Suprapubic skin (tissue), 4 donors: ENCODE measurements around the gene RIN1. TPM values are rescaled to one million over a fixed set of nuclear protein-coding genes. Genes with fewer than 3 reads are reported as not detected.

Experiments
- DNase-seq, 2 donors: peaks; one replicate each; pipeline ENCODE4 v3.0.0-alpha.2; 2019; ENCODE audit warnings: low spot score in 2 of 2
- H3K27ac ChIP-seq: fragments of 200-600 bp; sonication (generic); one replicate; pipeline ENCODE4 v1.5.1; 2019
- H3K27me3 ChIP-seq: fragments of 200-600 bp; sonication (generic); one replicate; pipeline ENCODE4 v1.5.1; 2019
- H3K36me3 ChIP-seq: fragments of 200-600 bp; sonication (generic); one replicate; pipeline ENCODE4 v1.5.1; 2019
- H3K4me1 ChIP-seq: fragments of 200-600 bp; sonication (generic); one replicate; pipeline ENCODE4 v1.5.1; 2019
- H3K4me3 ChIP-seq: fragments of 200-600 bp; sonication (generic); one replicate; pipeline ENCODE4 v1.5.1; 2019; ENCODE audit warnings: mild to moderate bottlenecking
- H3K9me3 ChIP-seq: fragments of 200-600 bp; sonication (generic); one replicate; pipeline ENCODE4 v1.5.1; 2019
- EP300 ChIP-seq: sonication (generic); formaldehyde crosslinking; IDR thresholded peaks from one replicate; pipeline ENCODE4 v1.6.1; 2017; ENCODE audit warnings: antibody characterized with exemption
- POLR2A ChIP-seq, 2 donors: fragments of 450-650 bp; IDR thresholded peaks; one replicate each; pipeline ENCODE4 v1.6.1; 2017; ENCODE audit warnings: antibody characterized with exemption in 2 of 2, mild to moderate bottlenecking in 2 of 2, moderate library complexity in 2 of 2
- POLR2AphosphoS5 ChIP-seq, 3 donors: sonication (generic); formaldehyde crosslinking; IDR thresholded peaks; one replicate each; pipeline ENCODE4 v1.6.1; 2017; ENCODE audit warnings: antibody characterized with exemption in 3 of 3
- WGBS: methylation state at CpG from one replicate; pipeline ENCODE4 v1.1.5; 2018; 5-methylcytosine and 5-hydroxymethylcytosine counted together
- total RNA-seq, 4 donors: library from RNA; depleted of rRNA; stranded (reverse); fragments of >200 nt; gene quantifications; one replicate each; pipeline ENCODE4 v1.1.0, GENCODE V29; 2016
- TF ChIP-seq, protein P1 (sequence below), 2 donors: fragments of 200-600 bp in 1 of 2; fragments of 450-650 bp in 1 of 2; sonication (generic) in 1 of 2; IDR thresholded peaks; one replicate each; pipeline ENCODE4 v1.5.1; 2016 to 2019; ENCODE audit warnings: antibody characterized with exemption in 2 of 2, mild to moderate bottlenecking in 1 of 2, moderate library complexity in 1 of 2

The RIN1 gene
- total RNA-seq, 4 donors from 2014 or later: 40.3 to 73.6 (median 60.3) TPM

- H3K27me3 ChIP-seq: no peaks in the 10 kb centered on the region
- DNase-seq: no peak
- TF ChIP-seq POLR2AphosphoS5 (IDR thresholded peaks at IDR 0.05) (no peak), EP300 (no peak), POLR2A (IDR thresholded peaks at IDR 0.05) (no peak)
- TF ChIP-seq, protein P1, sequence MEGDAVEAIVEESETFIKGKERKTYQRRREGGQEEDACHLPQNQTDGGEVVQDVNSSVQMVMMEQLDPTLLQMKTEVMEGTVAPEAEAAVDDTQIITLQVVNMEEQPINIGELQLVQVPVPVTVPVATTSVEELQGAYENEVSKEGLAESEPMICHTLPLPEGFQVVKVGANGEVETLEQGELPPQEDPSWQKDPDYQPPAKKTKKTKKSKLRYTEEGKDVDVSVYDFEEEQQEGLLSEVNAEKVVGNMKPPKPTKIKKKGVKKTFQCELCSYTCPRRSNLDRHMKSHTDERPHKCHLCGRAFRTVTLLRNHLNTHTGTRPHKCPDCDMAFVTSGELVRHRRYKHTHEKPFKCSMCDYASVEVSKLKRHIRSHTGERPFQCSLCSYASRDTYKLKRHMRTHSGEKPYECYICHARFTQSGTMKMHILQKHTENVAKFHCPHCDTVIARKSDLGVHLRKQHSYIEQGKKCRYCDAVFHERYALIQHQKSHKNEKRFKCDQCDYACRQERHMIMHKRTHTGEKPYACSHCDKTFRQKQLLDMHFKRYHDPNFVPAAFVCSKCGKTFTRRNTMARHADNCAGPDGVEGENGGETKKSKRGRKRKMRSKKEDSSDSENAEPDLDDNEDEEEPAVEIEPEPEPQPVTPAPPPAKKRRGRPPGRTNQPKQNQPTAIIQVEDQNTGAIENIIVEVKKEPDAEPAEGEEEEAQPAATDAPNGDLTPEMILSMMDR (IDR thresholded peaks at IDR 0.05): no peak
- peak overlapping the region; percentile 78 for H3K27ac ChIP-seq
- H3K9me3 ChIP-seq: no peaks in the 10 kb centered on the region
- WGBS: 0% methylated on average over 3 of the region's 14 CpGs
- H3K4me3 ChIP-seq: peak overlapping the region; percentile 53
- H3K36me3 ChIP-seq: no peaks in the 10 kb centered on the region
- peaks cover 59% of the 10 kb centered on the region for H3K4me1 ChIP-seq
These were observed 18.9 kb downstream of the RIN1 start for GRCh38 chr11:66317322-66317722.

DNA sequence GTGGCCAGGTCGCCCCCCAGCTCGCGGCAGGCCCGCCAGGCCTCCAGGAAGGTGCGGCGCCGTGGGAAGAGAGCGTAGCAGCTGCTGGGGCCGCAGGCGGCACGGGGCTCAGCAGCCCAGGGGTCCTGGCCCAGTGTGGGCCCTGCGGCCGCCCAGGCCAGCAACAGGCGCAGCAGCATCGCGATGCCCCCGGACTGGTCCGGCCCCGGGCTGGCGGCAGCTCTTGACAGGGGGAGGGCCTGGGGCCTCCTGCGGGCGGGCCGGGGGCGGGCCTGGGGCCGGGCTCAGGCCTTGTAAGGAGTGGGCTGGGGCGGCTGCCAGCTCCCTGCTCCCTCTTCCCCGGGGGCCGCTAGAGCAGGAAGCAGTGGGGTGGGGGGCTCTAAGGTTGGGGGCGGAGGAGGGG, 19.4 kb downstream of the RIN1 start, which contains the start of gene CD248:
Gene CD248, minus strand, starts transcription at position 196 of the 403 bp plus-strand sequence. Its CDS starts 17 bp downstream, at position 179.
- no peaks in the 10 kb centered on the region for H3K9me3 ChIP-seq
- WGBS: no CpG with 5 or more reads among the region's 29 CpGs
- peaks cover 56% of the 10 kb centered on the region for H3K4me1 ChIP-seq
- no peak for DNase-seq
- peak within 1 kb of the TSS; percentile 78 for H3K27ac ChIP-seq
- peak in 1 of 2 donors; percentile 33 for TF ChIP-seq POLR2A (IDR thresholded peaks at IDR 0.05)
- no peak for TF ChIP-seq POLR2AphosphoS5 (IDR thresholded peaks at IDR 0.05)
- H3K4me3 ChIP-seq: peak within 1 kb of the TSS; percentile 53
- H3K27me3 ChIP-seq: no peaks in the 10 kb centered on the region
- H3K36me3 ChIP-seq: no peaks in the 10 kb centered on the region

GRCh38 chr11:66315921-66316811, 20.1 kb downstream of the RIN1 start:
- no peak for DNase-seq
- Histone ChIP-seq H3K27ac (peak overlapping the region; percentile 78), H3K36me3 (no peaks in the 10 kb centered on the region), H3K4me3 (peak overlapping the region; percentile 53), H3K27me3 (no peaks in the 10 kb centered on the region), H3K9me3 (no peaks in the 10 kb centered on the region), H3K4me1 (peaks cover 58% of the 10 kb centered on the region)
- 38% methylated on average over 18 of the region's 52 CpGs for WGBS
- TF ChIP-seq EP300 (no peak), POLR2A (IDR thresholded peaks at IDR 0.05) (no peak), POLR2AphosphoS5 (IDR thresholded peaks at IDR 0.05) (no peak)
- TF ChIP-seq, protein P1 (IDR thresholded peaks at IDR 0.05): no peak

GRCh38 chr11:66315498-66315885, 20.7 kb downstream of the RIN1 start:
- DNase-seq: no peak
- Histone ChIP-seq H3K9me3 (no peaks in the 10 kb centered on the region), H3K27ac (peak overlapping the region; percentile 78), H3K36me3 (no peaks in the 10 kb centered on the region), H3K4me3 (peak overlapping the region; percentile 53), H3K27me3 (no peaks in the 10 kb centered on the region), H3K4me1 (peaks cover 58% of the 10 kb centered on the region)
- WGBS: 70% methylated on average over 14 of the region's 14 CpGs
- no peak for TF ChIP-seq POLR2A (IDR thresholded peaks at IDR 0.05)
- TF ChIP-seq, protein P1 (IDR thresholded peaks at IDR 0.05): no peak
- no peak for TF ChIP-seq EP300
- TF ChIP-seq POLR2AphosphoS5 (IDR thresholded peaks at IDR 0.05): no peak

- DNase-seq: no peak
- WGBS: 65% methylated on average over 6 of the region's 17 CpGs
- TF ChIP-seq EP300 (no peak), POLR2AphosphoS5 (IDR thresholded peaks at IDR 0.05) (no peak), POLR2A (IDR thresholded peaks at IDR 0.05) (no peak)
- TF ChIP-seq, protein P1 (IDR thresholded peaks at IDR 0.05): no peak
- H3K9me3 ChIP-seq: no peaks in the 10 kb centered on the region
- H3K4me3 ChIP-seq: peak overlapping the region; percentile 53
- H3K27ac ChIP-seq: peak overlapping the region; percentile 78
- no peaks in the 10 kb centered on the region for H3K27me3 ChIP-seq
- peaks cover 58% of the 10 kb centered on the region for H3K4me1 ChIP-seq
- no peaks in the 10 kb centered on the region for H3K36me3 ChIP-seq
These were observed 21.4 kb downstream of the RIN1 start for GRCh38 chr11:66314561-66315497.
